HG02884 (cell line): ENCODE results near the gene ZNF850.

Source experiments
- ATAC-seq: cut with Tn5 transposase; IDR thresholded peaks from one replicate; pipeline ENCODE4 v1.9.1; 2021; ENCODE audit warnings: mild to moderate bottlenecking, moderate library complexity; ENCODE audit not compliant: unreplicated experiment

Gene ZNF850

DNA sequence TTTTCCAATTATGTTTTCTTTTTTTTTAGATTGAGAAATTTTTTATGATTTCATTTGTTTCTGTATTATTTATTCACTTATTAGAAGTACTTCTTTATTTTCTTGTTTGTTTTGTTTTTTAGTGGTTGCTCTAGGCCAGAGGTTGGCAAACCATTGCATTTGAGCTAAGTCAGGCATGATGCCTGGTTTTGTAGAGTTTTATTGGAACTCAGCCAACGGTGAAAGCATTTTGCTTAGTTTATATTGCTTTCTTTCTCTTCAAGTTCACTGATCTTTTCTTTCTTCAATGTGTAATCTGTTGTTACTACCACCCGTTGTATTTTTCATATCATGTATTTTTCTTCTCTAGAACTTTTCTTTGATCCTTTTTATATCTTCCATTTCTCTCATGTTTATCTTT is 65.5 kb downstream of the ZNF850 start:
- ATAC-seq, result no peak

DNA sequence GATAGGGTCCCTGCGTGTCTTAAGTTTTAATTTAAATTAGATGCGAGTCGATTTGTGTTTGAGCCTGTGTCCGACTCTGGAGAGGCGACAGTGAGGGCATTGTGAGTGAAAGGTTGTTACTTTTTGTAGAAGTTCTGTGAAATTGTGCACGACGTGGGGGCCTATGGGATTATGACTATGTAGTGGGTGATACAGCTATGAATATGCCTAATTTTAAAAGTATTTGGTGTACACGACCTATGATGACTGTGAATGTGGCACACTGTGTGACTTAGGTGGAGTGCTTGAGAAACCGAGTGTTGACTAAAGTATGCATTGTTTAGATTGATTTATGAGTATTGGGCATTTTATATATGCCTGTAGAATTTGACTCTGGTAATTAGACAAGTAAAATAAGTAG is 84.5 kb downstream of the ZNF850 start:
- ATAC-seq, result no peak

GRCh38 chr19:36687214-36688056 is 85.2 kb downstream of the ZNF850 start, which contains the start of gene ZNF567:
Gene ZNF567 (plus strand): TSS chr19:36687612. CDS start chr19:36694868, 7,256 bp downstream.
- peak; percentile 73 for ATAC-seq

- ATAC-seq, result peak; percentile 39
These were observed 86.0 kb downstream of the ZNF850 start for GRCh38 chr19:36686365-36687213.

- ATAC-seq, result no peak
These were observed 86.8 kb downstream of the ZNF850 start for GRCh38 chr19:36685835-36686234.

- ATAC-seq, result no peak
These were observed 93.2 kb downstream of the ZNF850 start for GRCh38 chr19:36679455-36679854.

DNA sequence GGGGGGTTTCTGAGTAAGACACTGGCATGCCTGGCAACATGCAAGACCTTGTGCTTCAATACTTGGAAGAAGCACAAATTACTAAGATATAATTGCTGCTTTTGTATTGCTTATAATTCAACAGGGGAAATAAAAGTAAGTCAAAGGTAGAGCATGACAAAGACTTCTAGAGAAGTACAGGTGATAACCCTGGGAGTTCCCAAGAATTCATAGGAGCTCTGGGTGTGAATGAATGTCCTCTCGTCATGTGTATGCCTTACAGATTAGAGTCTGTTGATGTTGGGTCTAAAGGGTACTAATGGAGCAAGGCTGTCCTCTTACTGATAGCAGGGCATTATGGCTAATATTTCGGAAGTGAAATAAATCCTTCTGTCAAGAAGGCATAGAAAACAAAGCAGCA is 98.4 kb downstream of the ZNF850 start:
- no peak for ATAC-seq

GRCh38 chr19:36672368-36672767 is 100.2 kb downstream of the ZNF850 start:
- no peak for ATAC-seq

DNA sequence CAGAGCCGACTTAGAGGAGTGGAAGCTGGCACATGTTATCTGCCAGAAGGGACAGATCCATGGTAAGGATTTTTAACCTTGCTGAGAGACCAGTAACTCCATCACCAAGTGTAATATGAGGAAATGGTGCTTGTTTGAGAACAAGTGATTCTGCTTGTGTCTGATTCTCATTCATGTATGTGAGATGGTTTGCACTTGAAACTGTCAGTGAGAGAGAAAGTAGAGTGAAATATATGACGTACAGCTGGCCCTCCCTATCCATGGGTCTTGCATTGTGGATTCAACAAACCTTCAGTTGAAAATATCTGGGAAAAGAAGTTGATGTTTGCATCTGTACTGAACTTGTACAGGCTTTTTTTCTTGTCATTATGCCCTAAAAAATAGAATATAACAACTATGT is 104.0 kb downstream of the ZNF850 start:
- no peak for ATAC-seq

DNA sequence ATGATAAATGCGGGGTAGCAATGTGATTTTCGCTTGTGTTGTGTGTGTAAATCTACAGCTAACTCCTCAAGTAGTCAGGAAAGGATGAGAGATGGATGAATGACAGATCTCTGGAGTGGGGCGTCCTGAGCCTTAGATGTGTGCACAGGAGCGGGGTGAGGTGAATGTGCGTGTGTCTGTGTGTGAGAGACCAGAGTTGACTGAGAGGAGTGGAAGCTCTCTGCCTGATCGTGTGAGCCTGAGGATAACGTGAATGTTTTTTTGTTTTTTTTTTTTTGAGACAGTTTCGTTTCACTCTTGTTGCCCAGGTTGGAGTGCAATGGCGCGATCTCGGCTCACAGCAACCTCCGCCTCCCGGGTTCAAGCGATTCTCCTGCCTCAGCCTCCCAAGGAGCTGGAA is 106.8 kb downstream of the ZNF850 start:
- no peak for ATAC-seq
